Activated naive CD4-positive, alpha-beta T cell treated with anti-CD3 and anti-CD28 coated beads for 36 hours (primary cell): ENCODE data around the gene TAF5. TPM values are rescaled to one million over a fixed set of nuclear protein-coding genes. Genes with fewer than 3 reads are reported as not detected.
"Not testable (repeated sequence)": the region's sequence is repeated elsewhere in the genome, so short reads cannot be mapped to it uniquely, and the experiment has no call there.

Experiments
- CTCF ChIA-PET: fragments of 350-600 bp; sonication (Branson Sonifier 250); formaldehyde crosslinking; loops from one replicate; lab custom pipeline; 2021; ENCODE audit warnings: antibody characterized with exemption; lab: Charles Lee
- DNase-seq: peaks from one replicate; pipeline ENCODE4 v3.0.0-alpha.2; 2020
- H3K27ac Mint-ChIP-seq: one replicate; pipeline ENCODE4 v1.8.0; 2021; ENCODE audit warnings: mild to moderate bottlenecking, mixed read lengths
- H3K27me3 Mint-ChIP-seq: one replicate; pipeline ENCODE4 v1.8.0; 2021; ENCODE audit warnings: low read depth, mixed read lengths
- H3K36me3 Mint-ChIP-seq: one replicate; pipeline ENCODE4 v1.8.0; 2021; ENCODE audit warnings: low read depth, mixed read lengths
- H3K4me1 Mint-ChIP-seq: one replicate; pipeline ENCODE4 v1.8.0; 2021; ENCODE audit warnings: low read depth, mixed read lengths
- H3K4me3 Mint-ChIP-seq: one replicate; pipeline ENCODE4 v1.8.0; 2021; ENCODE audit warnings: mild to moderate bottlenecking, moderate library complexity, mixed read lengths
- H3K9me3 Mint-ChIP-seq: one replicate; pipeline ENCODE4 v1.8.0; 2021; ENCODE audit warnings: mixed read lengths
- intact Hi-C: fragments of 100-400 bp; cut with micrococcal nuclease; formaldehyde crosslinking; loops from one replicate; pipeline ENCODE4 v1.15.1; 2023
- total RNA-seq, 2 experiments: library from RNA; stranded (reverse); gene quantifications; one replicate each; pipeline ENCODE4 v1.2.3, GENCODE V29; 2021

TAF5 gene
- total RNA-seq, 2 experiments from 2014 or later: 16.3 TPM

GRCh38 chr10:103360791-103361190, 7.0 kb upstream of the TAF5 start:
- not testable (repeated sequence) for DNase-seq, H3K4me3 Mint-ChIP-seq, H3K4me1 Mint-ChIP-seq, H3K27me3 Mint-ChIP-seq, H3K9me3 Mint-ChIP-seq, H3K27ac Mint-ChIP-seq, H3K36me3 Mint-ChIP-seq
- intact Hi-C loops: loop anchor here (10.0 kb wide), 1 partner anchor 716 kb away; the partner anchor contains the start of gene TRIM8
- CTCF ChIA-PET: interaction anchor here (0.6 kb wide), 1 partner anchor 962 kb away, joined by 7 read pairs; no protein-coding TSS in a partner anchor

GRCh38 chr10:103367379-103367781, 396 bp upstream of the TAF5 start:
- peak overlapping the region; percentile 85 for H3K4me3 Mint-ChIP-seq
- no peaks in the 10 kb centered on the region for H3K27me3 Mint-ChIP-seq
- peaks cover 17% of the 10 kb centered on the region for H3K4me1 Mint-ChIP-seq
- H3K36me3 Mint-ChIP-seq: no peaks in the 10 kb centered on the region
- CTCF ChIA-PET: no interaction called here
- no peak for DNase-seq
- H3K9me3 Mint-ChIP-seq: no peaks in the 10 kb centered on the region
- H3K27ac Mint-ChIP-seq: peak overlapping the region; percentile 87
- intact Hi-C loops: loop anchor here (1.0 to 10.0 kb wide), 5 partner anchors 175 to 1250 kb away; partner anchors contain the start of genes ACTR1A, ARL3, NT5C2 and SFXN2

- Mint-ChIP-seq H3K4me1 (peaks cover 28% of the 10 kb centered on the region), H3K4me3 (no peak overlapping the region), H3K27me3 (no peaks in the 10 kb centered on the region), H3K36me3 (peaks cover 19% of the 10 kb centered on the region), H3K9me3 (no peaks in the 10 kb centered on the region), H3K27ac (peak overlapping the region; percentile 50)
- intact Hi-C loops: loop anchor here (1.0 kb wide), 1 partner anchor 23 kb away; the partner anchor contains the start of genes ATP5MK and PDCD11
- no peak for DNase-seq
- CTCF ChIA-PET: interaction anchor here (0.8 kb wide), 1 partner anchor 112 kb away, joined by 4 read pairs; no protein-coding TSS in a partner anchor
Observed at GRCh38 chr10:103373544-103373943, 5.8 kb downstream of the TAF5 start.

- Mint-ChIP-seq H3K36me3 (peaks cover 19% of the 10 kb centered on the region), H3K9me3 (no peaks in the 10 kb centered on the region), H3K4me3 (no peak overlapping the region), H3K27me3 (no peaks in the 10 kb centered on the region), H3K4me1 (peaks cover 25% of the 10 kb centered on the region), H3K27ac (peak overlapping the region; percentile 26)
- intact Hi-C loops: no loop called here
- CTCF ChIA-PET: no interaction called here
- no peak for DNase-seq
Observed at GRCh38 chr10:103374263-103374662, 6.5 kb downstream of the TAF5 start.

GRCh38 chr10:103382769-103383168, 15.0 kb downstream of the TAF5 start:
- CTCF ChIA-PET: no interaction called here
- H3K27ac Mint-ChIP-seq: no peak overlapping the region
- DNase-seq: no peak
- H3K9me3 Mint-ChIP-seq: no peaks in the 10 kb centered on the region
- peaks cover 11% of the 10 kb centered on the region for H3K36me3 Mint-ChIP-seq
- H3K4me1 Mint-ChIP-seq: no peaks in the 10 kb centered on the region
- H3K27me3 Mint-ChIP-seq: no peaks in the 10 kb centered on the region
- no peak overlapping the region for H3K4me3 Mint-ChIP-seq
- intact Hi-C loops: no loop called here

- no peak for DNase-seq
- intact Hi-C loops: no loop called here
- peaks cover 28% of the 10 kb centered on the region for H3K36me3 Mint-ChIP-seq
- CTCF ChIA-PET: interaction anchor here (1.1 kb wide), 1 partner anchor 21 kb away, joined by 3 read pairs; no protein-coding TSS in a partner anchor
- H3K4me3 Mint-ChIP-seq: peak overlapping the region; percentile 97
- no peaks in the 10 kb centered on the region for H3K9me3 Mint-ChIP-seq
- H3K4me1 Mint-ChIP-seq: peaks cover 56% of the 10 kb centered on the region
- H3K27ac Mint-ChIP-seq: no peak overlapping the region
- H3K27me3 Mint-ChIP-seq: no peaks in the 10 kb centered on the region
Observed at GRCh38 chr10:103394180-103394579, 26.4 kb downstream of the TAF5 start.

GRCh38 chr10:103395754-103396066, 27.9 kb downstream of the TAF5 start:
- Mint-ChIP-seq H3K27me3 (no peaks in the 10 kb centered on the region), H3K27ac (peak overlapping the region; percentile 85), H3K9me3 (no peaks in the 10 kb centered on the region), H3K36me3 (peaks cover 34% of the 10 kb centered on the region), H3K4me1 (peaks cover 67% of the 10 kb centered on the region), H3K4me3 (peak overlapping the region; percentile 97)
- CTCF ChIA-PET: interaction anchor here (0.7 to 1.5 kb wide), 3 partner anchors 10 to 479 kb away, joined by 3 read pairs; partner anchors contain the start of gene NEURL1
- intact Hi-C loops: loop anchor here (1.0 to 2.0 kb wide), 7 partner anchors 22 to 541 kb away; partner anchors contain the start of genes BORCS7, CNNM2 and PCGF6
- DNase-seq: peak; percentile 8

- peaks cover 69% of the 10 kb centered on the region for H3K4me1 Mint-ChIP-seq
- H3K36me3 Mint-ChIP-seq: peaks cover 32% of the 10 kb centered on the region
- peak within 1 kb of the TSS; percentile 85 for H3K27ac Mint-ChIP-seq
- no peaks in the 10 kb centered on the region for H3K9me3 Mint-ChIP-seq
- peak; percentile 99 for DNase-seq
- peak within 1 kb of the TSS; percentile 97 for H3K4me3 Mint-ChIP-seq
- CTCF ChIA-PET: interaction anchor here (0.7 to 1.5 kb wide), 3 partner anchors 9 to 479 kb away, joined by 3 read pairs; partner anchors contain the start of gene NEURL1
- no peaks in the 10 kb centered on the region for H3K27me3 Mint-ChIP-seq
- intact Hi-C loops: loop anchor here (1.0 to 2.0 kb wide), 7 partner anchors 23 to 542 kb away; partner anchors contain the start of genes BORCS7, CNNM2 and PCGF6
Observed at GRCh38 chr10:103396067-103396788, 28.5 kb downstream of the TAF5 start, which contains the start of the genes ATP5MK and PDCD11. Gene ATP5MK, minus strand, starts transcription at chr10:103396475. Its CDS starts 4,018 bp downstream, at chr10:103392457. Gene PDCD11, plus strand, starts transcription at chr10:103396626. Its CDS starts 1,801 bp downstream, at chr10:103398427.

GRCh38 chr10:103396789-103397087, 29.0 kb downstream of the TAF5 start:
- peak overlapping the region; percentile 97 for H3K4me3 Mint-ChIP-seq
- no peak for DNase-seq
- peak overlapping the region; percentile 85 for H3K27ac Mint-ChIP-seq
- no peaks in the 10 kb centered on the region for H3K27me3 Mint-ChIP-seq
- intact Hi-C loops: loop anchor here (1.0 to 2.0 kb wide), 7 partner anchors 23 to 542 kb away; partner anchors contain the start of genes BORCS7, CNNM2 and PCGF6
- H3K9me3 Mint-ChIP-seq: no peaks in the 10 kb centered on the region
- CTCF ChIA-PET: no interaction called here
- peaks cover 31% of the 10 kb centered on the region for H3K36me3 Mint-ChIP-seq
- H3K4me1 Mint-ChIP-seq: peaks cover 69% of the 10 kb centered on the region

GRCh38 chr10:103397191-103397825, 29.5 kb downstream of the TAF5 start:
- Mint-ChIP-seq H3K27me3 (no peaks in the 10 kb centered on the region), H3K27ac (peak overlapping the region; percentile 85), H3K4me1 (peaks cover 69% of the 10 kb centered on the region), H3K36me3 (peaks cover 29% of the 10 kb centered on the region), H3K4me3 (peak overlapping the region; percentile 97), H3K9me3 (no peaks in the 10 kb centered on the region)
- CTCF ChIA-PET: interaction anchor here (1.0 to 1.3 kb wide), 2 partner anchors 8 to 480 kb away, joined by 3 read pairs; partner anchors contain the start of gene CNNM2
- intact Hi-C loops: loop anchor here (2.0 kb wide), 2 partner anchors 47 to 53 kb away; partner anchors contain the start of gene PCGF6
- no peak for DNase-seq

GRCh38 chr10:103413564-103413963, 45.8 kb downstream of the TAF5 start:
- intact Hi-C loops: no loop called here
- no peak overlapping the region for H3K4me3 Mint-ChIP-seq
- H3K36me3 Mint-ChIP-seq: peaks cover 52% of the 10 kb centered on the region
- CTCF ChIA-PET: no interaction called here
- H3K27me3 Mint-ChIP-seq: no peaks in the 10 kb centered on the region
- no peak overlapping the region for H3K27ac Mint-ChIP-seq
- no peak for DNase-seq
- H3K4me1 Mint-ChIP-seq: no peaks in the 10 kb centered on the region
- no peaks in the 10 kb centered on the region for H3K9me3 Mint-ChIP-seq

GRCh38 chr10:103415581-103415980, 47.8 kb downstream of the TAF5 start:
- no peak for DNase-seq
- Mint-ChIP-seq H3K4me3 (no peak overlapping the region), H3K27me3 (no peaks in the 10 kb centered on the region), H3K27ac (no peak overlapping the region), H3K36me3 (peaks cover 55% of the 10 kb centered on the region), H3K9me3 (no peaks in the 10 kb centered on the region), H3K4me1 (no peaks in the 10 kb centered on the region)
- CTCF ChIA-PET: interaction anchor here (0.7 to 2.5 kb wide), 8 partner anchors 10 to 83 kb away, joined by 3 to 15 read pairs (median 4); no protein-coding TSS in a partner anchor
- intact Hi-C loops: no loop called here
